Fibroblast of the aortic adventitia (primary cell): ENCODE results near the gene KRI1. TPM values are rescaled to one million over a fixed set of nuclear protein-coding genes. Genes with fewer than 3 reads are reported as not detected.
"Not testable (repeated sequence)": the region's sequence is repeated elsewhere in the genome, so short reads cannot be mapped to it uniquely, and the experiment has no call there.

Experiments used
- DNase-seq: peaks from one replicate; pipeline ENCODE4 v3.0.0-alpha.2; 2010; ENCODE audit warnings: low read depth
- H3K4me3 ChIP-seq: 2 replicates; pipeline ENCODE4 v1.5.1; 2011; ENCODE audit warnings: low read depth, mild to moderate bottlenecking, control low read depth, low read length, moderate library complexity
- CTCF ChIP-seq: IDR thresholded peaks from 2 replicates; pipeline ENCODE4 v1.5.1; 2011; ENCODE audit warnings: mild to moderate bottlenecking, low read length, control low read depth, inconsistent platforms; ENCODE audit not compliant: insufficient read depth
- total RNA-seq: library from RNA; depleted of rRNA; stranded (reverse); fragments of >200 nt; gene quantifications from 2 replicates; pipeline ENCODE4 v1.2.3, GENCODE V29; 2012; ENCODE audit warnings: low replicate concordance

Gene KRI1
- total RNA-seq, 1 donor = 11.1 TPM

GRCh38 chr19:10575011-10575716, 9.4 kb upstream of the KRI1 start:
- no peak for DNase-seq
- TF ChIP-seq CTCF = no peak
- no peak overlapping the region for H3K4me3 ChIP-seq

- TF ChIP-seq CTCF = no peak
- DNase-seq = no peak
These were observed 8.7 kb upstream of the KRI1 start for GRCh38 chr19:10574462-10574861.

GRCh38 chr19:10573793-10574192, 8.0 kb upstream of the KRI1 start:
- DNase-seq, H3K4me3 ChIP-seq: not testable (repeated sequence)

More at GRCh38 chr19:10574462-10574861, 8.7 kb upstream of the KRI1 start:
- no peak overlapping the region for H3K4me3 ChIP-seq

DNA sequence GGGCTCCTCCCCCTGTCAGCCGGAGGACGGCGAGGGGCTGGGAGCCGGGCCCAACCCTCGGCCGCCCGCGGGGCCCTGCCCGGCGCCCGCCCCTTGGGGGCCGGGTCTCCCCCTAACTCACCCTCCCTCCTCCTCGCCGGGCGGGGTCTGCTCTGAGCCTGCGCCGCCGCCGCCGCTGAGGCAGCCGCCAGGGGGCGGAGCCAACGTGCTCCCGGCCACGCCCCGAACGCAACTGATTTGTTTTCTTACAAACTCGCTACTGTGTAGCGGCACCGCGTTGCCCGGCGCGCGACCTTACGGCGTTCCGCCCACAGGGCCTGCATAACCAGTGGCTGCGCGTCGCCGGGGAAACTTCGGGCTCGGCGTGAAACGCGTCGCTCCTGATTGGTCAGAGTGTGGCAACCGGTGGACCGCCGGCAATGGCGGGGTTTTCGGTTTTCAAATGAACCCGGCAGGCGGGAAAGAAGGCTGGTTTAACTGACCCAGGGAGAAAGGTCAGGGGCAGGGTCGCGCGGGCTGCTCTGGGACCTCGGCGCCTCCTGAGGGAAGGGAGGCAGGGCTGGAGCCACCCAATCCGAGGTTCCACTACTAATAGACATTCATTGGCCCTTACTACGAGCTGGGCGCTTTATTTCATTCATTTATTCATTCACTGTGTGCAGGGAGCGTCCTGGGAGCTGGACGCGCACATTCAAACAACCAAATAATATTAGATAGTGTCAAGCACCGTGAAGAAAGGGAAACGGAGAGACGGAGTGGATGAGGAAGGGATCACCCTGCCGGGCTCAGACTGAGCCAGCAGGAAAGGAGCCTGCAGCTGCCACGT, 3.2 kb upstream of the KRI1 start, which contains the start of gene CDKN2D:
Gene CDKN2D (minus strand): TSS at position 154 of the 826 bp plus-strand sequence. CDS start 326 bp downstream, outside the sequence.
- DNase-seq = peak; percentile 99
- peak within 1 kb of the TSS; percentile 74 for H3K4me3 ChIP-seq
- no peak for TF ChIP-seq CTCF

GRCh38 chr19:10568062-10568825, 2.4 kb upstream of the KRI1 start:
- H3K4me3 ChIP-seq = peak overlapping the region; percentile 74
- no peak for DNase-seq
- no peak for TF ChIP-seq CTCF

DNA sequence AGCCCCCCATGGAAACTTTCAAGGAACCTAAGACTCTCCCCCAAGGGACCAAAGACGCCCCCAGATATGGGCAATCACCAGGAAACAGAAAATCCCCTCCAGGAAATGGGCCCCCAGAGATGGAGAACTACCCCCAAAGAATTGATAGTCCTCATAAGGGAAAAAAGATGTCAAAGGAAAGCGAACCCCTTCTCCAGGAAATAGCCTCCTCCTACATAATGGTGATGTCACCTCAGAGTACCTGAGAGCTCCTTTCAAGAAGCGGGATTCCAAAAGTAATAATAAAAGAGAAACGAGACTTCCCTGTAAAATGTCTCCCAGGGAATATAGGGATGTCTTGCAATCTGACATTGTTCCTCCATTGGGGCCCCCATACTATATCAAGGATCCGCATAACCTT, 1.8 kb upstream of the KRI1 start:
- no peak for DNase-seq
- peak overlapping the region; percentile 74 for H3K4me3 ChIP-seq
- no peak for TF ChIP-seq CTCF
